Measurements from ENCODE around the gene FDXR.
"Not testable (repeated sequence)": the region's sequence is repeated elsewhere in the genome, so short reads cannot be mapped to it uniquely, and the experiment has no call there.

Gene FDXR

DNA sequence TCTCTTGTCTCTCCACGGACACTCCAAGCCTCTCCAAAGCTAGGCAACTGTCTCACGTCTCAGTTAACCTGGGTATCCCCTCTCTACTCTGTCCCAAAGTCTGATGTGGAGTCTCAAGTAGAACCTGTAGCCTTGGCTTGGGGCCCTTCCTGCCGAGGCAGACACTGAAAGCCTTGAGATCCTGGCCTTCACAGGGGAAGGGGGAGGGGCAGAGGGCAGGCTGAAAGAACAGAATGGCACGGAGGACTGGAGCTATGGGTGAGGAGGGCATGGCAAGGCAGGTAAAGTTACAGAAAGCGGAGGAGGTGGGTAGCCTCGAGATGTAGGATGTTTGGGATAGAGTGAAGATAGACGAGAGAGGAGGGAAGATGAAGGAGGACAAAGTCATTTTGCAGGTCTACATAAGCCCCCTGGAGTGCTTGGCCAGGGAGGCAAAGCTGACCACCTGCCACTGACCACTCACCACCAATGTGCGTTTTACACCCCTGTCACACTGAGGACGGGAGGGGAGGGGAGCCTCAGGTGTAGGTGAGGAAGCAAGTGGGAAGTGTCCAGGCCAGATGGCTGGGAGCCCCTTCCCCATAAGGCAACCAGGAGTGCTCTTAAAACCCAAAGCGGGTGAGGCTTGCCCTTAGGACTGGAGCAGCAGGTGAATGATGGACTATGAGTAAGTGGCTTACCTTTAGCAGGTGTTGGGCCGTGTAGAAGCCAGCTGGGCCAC, 1.3 kb downstream of the FDXR start:
- DNase-seq (ENCODE audit: low read depth), result no peak

DNA sequence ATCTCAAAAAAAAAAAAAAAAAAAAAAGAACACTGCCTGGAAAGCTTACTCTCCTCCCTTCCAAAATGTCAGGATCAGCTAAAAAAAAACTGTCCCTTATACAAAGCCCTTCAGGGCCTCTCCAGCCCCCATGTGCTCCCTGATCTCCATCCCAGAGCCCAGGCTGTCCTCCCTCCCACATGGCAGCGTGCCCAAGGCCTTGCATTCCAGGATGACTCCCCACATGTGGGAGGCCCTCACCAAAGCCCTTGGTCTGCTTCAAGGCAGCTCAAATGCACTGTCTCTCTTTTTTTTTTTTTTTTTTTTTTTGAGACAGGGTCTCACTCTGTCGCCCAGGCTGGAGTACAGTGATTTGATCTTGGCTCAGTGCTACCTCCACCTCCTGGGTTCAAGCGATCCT, 2.3 kb downstream of the FDXR start:
- DNase-seq (ENCODE audit: low read depth), result no peak

DNA sequence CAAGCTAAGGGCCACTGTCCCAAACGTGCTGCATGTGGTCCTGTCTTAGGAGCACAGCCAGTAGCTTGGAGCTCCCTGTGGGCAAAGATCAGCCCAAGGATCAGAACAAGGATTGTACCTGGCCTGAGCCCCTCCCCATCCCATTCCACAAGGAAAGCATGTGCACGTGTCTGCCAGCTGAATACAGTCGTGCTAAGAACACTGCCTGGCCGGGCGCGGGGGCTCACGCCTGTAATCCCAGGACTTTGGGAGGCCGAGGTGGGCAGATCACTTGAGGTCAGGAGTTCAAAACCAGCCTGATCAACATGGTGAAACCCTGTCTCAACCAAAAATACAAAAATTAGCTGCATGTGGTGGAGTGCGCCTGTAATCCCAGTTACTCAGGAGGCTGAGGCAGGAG, 2.8 kb downstream of the FDXR start:
- not testable (repeated sequence) for DNase-seq (ENCODE audit: low read depth)

DNA sequence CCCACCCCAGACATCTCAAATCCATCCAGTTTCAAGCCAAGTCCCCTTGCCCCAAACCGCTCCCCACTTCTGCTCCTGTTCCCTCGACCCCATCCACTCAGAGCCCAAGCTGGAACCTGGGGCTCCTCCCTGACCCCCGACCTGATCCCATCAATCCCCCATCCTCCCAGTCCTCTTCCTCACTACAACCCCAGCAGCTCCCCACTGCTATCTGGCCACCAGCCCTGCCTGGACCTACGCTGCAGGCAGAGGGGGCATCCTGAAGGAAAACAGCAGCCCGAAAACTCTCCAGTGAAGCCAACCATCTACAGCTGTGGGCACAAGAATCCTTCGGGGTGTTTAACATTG, 3.9 kb downstream of the FDXR start:
- DNase-seq (ENCODE audit: low read depth), result no peak

DNA sequence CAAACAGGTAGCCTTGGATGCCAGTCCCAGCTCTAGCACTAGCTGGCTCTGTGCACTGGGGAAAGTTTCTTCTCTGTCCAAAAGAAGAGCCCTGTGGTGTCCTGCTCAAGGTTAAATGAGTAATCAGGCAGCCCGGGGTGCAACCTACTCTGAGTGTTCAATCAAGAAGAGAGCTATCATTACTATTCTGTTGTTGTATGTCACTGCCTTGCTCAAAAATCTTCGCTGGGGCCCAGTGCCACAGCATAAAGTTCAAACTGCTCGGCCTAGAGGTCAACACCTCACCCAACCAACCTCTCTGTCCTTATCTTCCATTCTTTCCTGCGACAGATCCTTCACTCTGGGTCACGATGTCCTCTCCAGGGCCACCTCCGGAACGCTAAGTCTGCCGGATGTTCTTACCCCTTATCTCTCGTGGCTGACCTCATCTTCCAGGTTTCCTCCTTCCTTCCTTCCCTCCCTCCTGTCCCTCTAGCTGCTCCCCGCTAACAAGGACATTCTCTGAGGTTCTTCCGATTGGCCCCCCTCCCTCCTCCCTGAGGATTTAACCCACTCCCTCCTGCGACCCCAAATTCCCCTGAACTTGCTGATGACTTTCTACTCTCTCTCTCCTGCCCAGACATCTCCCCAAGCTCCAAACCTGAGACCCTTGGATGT, 4.4 kb downstream of the FDXR start:
- no peak for DNase-seq (ENCODE audit: low read depth)

DNA sequence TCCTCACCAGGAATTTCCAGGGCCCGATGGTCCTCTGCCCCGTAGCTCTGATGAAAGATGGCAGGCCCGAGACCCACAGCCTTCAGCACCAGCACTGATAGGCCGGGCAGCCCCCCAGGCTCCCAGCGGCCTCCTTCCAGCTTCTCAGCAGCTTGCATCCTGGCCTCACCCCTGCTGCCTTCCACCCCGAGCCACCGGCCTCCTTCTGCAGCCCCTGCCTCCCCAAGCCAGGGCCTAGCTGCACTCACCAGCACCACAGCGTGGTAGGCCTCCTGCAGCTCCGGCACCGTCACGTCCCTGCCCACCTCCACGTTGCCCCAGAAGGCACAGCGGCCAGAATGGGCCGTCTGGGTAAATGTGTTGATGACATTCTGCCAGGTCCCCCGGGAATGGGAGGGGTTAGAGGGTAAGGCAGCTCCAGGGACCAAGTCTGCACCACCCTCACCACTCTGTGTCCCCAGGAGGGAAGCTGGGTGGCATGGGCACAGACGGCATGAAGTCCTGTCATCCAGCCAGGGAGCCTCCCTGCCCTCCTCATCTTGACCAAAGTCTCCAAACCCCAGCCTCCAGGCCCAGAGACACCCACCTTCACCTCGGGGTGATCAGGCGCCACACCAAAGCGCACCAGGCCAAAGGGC, 6.5 kb downstream of the FDXR start:
- DNase-seq (ENCODE audit: low read depth), result no peak

DNA sequence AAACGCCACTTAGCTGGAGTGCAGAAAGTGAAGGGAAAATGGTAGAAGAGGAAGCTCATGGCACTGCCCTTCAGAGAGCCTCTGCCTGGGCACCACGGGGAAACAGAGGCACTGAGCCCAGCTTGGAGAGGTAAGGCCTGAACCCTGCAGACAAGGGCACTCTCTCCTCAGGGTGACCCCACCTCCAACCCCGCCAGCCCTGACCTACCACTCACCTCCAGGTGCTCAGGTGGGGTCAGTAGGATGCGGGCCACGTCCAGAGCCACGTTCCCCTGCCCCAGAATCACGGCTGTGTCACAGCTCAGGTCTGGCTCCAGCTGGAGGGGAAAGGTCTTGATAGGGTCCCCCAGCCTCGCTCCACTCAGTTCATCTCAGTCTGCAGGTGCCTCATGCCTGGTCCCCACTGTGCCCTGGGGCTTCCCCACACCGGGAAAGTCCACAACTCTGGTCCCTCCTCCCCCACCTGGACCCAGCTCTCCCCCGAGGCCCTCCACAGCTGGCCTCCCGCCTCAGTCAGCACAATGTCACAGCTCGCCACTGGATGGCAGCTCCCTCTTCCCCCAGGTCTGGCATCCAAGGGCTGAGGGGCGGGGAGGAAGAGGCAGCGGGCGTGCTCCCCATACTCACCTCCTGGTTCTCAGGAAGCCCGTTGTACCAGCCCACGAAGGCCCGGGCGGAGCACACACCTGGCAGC, 7.1 kb downstream of the FDXR start:
- no peak for DNase-seq (ENCODE audit: low read depth)

DNA sequence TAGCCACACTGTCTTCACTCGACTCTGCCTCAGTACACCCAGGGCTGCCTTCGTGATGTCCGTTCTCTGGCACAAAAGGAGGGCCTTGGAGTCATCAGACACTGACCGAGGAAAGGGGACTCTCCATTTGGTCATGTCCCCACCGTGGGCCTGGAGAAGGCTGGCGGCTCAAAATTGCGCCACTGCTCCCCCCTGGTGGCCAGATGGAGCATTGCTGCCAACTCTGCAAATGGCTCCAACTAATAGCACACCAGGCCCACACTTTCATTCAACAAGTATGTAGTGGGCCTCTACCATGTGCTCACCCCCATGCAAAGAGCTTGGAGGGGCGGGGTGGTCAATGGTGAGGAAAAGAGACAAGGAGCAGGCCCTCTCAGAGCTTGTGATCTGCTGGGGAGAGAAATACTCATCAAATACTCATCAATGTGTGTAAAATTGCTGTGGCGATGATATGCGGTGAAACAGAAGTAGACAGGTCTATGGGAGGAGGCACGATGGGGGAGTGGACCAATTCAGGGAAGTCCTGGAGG, 7.9 kb downstream of the FDXR start:
- DNase-seq (ENCODE audit: low read depth), result peak; percentile 62

DNA sequence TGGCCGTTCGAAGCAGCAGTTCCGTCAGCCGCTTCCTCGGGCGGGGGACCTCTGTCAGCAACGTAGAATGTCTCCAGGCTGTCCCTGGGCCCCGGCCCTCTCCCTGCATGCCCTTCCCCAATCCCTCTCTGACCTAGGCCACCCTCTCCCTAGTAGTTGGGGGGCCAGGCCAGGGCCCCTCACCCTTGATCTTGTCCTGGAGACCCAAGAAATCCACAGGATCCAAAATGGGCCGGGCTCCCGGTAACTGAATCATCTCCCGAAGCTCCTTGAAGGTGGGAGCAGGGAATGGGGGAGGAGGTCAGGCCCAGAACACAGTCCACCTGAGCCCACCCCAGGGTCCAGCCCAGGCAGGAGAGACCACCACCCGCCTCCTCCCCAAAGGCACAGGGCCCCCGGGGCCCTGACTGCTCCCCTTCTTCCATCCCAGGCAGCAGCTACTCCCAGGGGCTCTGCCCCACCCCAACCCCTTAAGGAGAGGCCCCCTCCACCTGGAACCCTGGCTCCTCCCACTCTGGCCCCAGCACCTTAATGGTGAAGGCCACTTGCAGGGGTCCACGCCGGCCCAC, 8.4 kb downstream of the FDXR start:
- no peak for DNase-seq (ENCODE audit: low read depth)

DNA sequence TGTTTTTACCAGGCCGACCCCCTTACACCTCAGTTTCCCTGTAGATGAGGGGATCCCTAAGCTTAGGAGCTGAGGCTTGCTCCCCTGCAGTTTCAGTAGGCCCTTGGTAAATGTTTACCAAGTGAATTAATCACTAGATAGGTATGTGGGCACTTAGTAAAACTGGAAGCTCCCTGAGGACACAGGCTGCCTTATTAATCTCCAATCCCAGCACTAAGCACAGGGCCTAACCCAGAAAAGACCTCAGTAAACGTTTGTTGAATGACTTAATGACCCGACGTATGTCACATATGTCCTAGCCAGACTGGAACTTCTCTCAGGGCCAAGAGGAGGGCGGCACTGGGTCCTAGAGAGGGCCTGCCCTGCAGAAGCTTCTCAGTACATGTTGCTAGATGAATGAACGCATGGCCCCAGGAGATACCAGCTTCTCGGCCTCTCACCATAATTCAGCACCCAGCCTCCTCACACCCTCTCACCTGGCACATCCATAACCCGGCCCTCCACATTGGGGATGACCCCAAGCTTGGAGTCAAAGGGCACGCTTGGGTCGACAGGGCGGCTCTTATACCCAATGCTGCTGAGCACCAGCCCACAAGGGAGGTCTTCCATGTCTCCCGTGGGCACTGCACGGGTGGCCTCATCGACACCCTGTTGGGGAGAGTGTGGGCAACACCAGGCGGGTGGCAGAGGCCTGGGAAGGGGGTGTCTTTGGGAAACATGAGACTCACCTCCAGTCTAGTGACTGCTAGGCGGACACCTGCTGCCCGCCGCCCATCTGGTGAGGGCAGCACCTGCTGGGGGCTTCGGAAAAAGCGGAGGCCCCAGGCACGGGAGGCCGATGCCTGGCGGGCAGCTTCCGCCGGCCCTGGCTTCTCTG, 9.1 kb downstream of the FDXR start:
- no peak for DNase-seq (ENCODE audit: low read depth)

DNA sequence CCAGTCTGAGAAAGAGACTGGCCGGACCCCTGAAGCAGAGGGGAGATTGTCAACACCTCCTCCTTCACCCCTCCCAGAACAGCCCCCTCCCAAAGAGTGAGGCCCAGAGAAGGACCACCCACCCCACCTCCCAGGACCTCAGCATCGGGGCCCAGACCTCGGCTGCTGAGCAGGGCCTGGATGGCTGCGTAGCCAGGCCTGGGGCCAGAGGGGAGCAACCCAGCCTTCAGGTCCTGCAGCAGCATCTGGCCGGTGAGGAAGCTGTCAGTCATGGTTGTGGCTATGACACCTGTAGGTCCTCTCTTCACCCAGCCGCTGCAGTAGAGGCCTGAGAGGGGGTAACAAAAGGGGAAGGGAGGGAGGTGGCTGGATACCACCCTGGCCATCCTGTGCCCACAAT, 9.9 kb downstream of the FDXR start:
- DNase-seq (ENCODE audit: low read depth), result no peak

DNA sequence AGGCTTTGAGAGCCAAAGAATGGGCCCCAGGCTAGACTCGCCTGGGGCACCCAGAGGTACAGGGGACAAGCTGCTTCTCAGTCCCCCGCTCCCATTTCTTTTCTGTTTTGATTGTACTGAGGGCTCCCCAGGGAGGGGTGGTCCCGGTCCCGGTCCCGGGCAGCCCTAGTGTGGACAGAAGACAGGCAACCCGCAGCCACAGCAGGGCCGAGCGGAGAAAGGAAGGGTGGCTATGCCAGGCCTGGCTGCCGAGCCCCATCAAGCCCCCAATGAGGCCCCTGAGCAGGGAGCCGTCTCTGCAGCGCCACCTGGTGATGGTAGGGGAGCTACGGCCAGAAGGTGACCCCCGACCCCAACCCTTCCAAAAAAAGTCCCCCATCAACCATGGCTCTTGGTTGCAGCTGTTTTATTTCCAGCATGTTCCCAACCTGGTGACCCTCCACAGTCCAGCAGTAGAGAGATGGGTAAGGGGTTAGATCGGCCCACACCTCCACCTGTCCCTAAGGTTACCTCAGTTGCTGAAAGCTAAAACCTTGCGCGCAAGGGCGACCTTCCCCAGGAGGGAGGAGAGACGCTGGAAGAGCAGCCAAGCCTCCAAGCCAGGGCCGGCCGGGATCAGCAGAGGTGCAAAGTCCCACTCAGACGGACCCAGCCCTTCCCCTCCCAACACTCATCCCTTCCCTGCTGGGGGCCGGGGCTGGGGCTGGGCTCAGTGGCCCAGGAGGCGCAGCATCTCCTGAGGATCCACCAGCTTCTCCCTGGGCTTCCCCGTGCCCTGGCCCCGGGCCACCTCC, 10.5 kb downstream of the FDXR start:
- peak; percentile 42 for DNase-seq (ENCODE audit: low read depth)

DNA sequence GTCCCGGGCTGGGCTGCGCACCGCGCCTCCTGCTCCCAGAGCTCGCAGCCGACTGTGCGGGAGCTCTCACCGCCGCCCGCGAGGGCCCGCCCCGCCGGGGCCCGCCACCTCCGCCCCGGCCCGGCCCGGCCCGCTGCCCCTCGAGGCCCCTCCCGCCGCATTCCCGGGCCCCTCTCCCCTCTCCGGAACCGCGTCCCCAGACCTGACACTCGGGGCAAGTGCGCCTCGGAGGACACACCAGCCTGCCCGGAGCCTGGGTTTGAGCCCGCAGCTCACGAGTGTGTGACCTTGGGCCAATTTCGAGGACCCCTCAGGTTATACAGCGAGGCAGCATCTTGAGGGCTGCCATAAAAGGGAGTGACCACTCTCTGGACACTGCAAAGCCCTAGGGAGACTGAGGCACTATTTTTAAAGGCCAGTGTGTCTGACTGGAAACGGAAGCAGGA, 11.1 kb downstream of the FDXR start:
- no peak for DNase-seq (ENCODE audit: low read depth)

DNA sequence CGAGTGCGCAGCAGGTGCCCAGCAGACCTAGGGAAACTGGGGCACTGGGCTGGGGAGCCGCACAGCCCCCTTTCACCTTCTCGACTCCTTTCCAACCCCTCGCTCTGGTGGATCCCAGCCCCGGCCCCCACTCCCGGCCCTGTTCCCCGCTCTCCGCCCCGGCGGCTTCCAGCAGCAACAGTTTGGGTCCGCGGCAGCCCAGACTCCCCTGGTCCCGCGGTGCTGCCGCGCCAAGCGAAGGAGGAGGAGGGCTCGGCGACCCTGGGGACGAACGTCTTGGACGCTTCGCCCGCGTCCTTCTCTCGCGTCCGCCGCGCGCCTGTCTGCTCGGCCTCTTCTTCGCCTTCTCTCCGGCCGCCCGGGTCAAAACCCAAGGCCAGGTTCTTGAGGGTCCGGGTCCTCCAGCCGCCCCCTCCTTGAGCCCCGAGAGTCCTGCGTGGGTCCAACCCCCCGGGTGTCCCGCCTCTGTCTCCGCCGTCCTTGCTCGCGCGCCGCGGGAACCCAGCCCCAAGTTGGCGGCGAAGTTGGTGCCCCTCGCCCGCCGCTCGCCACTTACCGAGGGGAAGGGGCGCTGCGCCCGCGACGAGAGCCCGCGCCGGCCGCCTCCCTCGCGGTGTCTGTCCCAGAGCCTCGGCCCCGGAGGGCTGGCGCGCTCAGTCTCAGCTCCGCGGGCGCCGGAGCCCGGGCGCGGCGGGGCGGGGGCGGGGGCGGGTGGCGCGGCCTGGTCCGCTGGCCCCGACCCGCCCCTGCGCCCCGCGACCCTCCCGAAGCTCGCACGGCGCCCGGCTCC, 11.7 kb downstream of the FDXR start:
- DNase-seq (ENCODE audit: low read depth), result no peak

DNA sequence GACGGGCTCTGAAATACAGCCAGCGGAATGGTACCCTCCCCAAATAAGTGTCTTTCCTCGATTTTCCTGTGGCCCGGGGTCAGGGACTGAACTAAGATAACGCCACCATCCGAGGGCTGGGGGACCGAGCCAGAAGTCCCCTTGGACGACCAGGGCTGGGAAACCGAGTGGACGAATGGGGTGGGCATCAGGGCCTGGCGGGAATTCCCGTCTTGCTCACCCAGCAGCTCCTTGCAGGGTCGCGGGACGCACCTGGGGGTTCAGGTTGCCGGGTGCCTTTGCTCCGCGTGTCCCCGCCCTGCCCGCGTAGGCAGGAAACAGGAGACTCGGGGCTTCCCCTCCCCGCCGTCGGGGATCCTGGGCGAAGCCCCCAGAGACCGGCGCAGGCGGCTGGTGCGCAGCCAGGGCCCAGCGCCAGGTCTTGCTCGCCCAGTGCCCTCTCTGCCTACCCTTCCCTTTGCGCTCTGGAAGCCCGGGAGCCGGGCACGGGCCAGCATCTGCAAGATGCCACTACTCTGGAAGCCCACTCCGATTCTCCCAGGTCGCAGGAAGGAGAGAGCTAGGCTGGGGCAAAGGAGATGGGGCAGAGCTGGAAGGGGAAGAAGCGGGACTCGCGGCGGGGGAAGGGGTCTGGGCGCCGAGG, 12.4 kb downstream of the FDXR start:
- DNase-seq (ENCODE audit: low read depth), result no peak

DNA sequence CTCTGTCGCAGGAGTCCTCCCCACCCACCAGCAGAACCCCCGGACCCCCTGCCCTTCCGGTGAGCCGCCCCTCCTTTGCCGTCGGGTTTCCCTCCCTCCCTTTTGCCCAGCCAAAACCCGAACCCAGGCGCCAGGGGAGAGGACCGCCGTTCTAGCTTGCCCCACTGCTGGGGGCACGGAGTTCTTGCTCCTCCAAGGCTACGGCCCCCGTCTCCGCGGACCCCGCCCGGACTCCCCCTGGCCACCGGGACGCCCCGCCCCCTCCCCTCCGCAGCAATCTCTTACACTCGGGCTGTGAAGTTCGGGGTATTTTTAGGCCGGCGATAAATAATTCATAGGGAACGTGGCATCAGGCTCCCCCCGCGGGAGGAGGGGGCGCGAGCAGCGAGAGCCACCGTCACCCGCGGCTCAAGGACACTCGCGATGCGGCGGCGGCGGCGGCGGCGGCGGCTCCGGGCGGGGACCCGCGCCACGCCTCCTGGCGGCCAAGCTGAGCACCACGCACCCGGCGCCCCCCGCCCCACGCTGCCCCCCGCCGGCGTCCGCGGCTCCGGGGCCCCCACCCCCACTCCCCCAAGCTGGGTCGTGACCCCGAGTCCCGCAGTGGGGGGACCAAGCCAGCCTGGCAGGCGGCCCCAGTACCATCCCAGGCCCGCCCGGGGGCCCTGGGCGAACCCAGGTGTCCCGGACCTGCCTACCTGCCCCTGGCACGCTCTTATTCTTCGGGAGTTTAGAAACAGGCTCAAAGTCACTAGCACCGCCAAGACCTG, 13.2 kb downstream of the FDXR start, which contains the start of gene GRIN2C:
Gene GRIN2C, minus strand, starts transcription at position 427 of the 770 bp plus-strand sequence. CDS start 4,793 bp downstream, outside the sequence.
- DNase-seq (ENCODE audit: low read depth), result peak; percentile 24

DNA sequence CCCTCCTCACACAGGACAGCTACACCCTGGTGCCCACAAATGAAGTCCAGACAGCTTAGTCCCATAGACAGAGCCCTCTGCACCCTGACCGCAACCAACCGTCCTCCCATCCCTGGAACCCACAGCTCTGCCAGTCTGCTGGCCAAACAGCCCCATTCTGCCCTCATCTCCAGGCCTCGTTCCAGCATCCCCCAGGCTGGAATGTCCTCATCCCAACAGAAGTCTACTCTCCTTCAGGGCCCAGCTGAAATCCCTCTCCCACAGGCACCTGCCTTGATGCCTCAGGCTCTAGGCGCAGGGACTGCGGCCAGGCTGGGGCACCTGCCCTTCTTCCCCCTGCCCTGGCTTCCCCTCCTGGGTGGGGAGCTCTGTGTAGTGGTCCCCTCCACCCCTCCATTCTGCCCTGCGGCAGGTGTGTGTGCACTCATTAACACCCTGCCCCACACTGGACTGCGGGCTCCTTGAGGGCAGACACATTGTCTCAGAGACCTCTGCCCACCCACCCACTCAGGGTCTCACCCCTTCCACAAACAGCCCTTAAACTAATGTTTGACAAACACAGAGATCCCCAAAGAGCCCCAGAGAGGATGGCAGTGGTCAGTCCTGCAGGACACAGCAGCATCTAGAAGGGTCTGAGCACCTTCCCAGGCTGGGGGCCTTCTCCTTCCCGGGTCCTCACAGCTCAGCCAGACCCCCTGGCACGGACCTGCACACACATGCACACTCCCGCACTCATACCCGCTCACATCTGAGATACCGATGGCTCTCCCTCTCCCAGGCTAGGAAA, 13.9 kb downstream of the FDXR start:
- no peak for DNase-seq (ENCODE audit: low read depth)

All from activated T-helper 9 cell treated with anti-CD3 and anti-CD28 coated beads, Interleukin-2, amount 50 U/mL, for 16 hours (primary cell).